ENCODE data around the gene ZC3HAV1.

Gene ZC3HAV1

GRCh38 chr7:139054101-139054500 lies 55.4 kb downstream of the ZC3HAV1 start:
- no peak for DNase-seq (ENCODE audit: low read depth)
- no peak overlapping the region for H3K4me3 ChIP-seq (ENCODE audit: low read depth, low read length)
- TF ChIP-seq, protein P1, sequence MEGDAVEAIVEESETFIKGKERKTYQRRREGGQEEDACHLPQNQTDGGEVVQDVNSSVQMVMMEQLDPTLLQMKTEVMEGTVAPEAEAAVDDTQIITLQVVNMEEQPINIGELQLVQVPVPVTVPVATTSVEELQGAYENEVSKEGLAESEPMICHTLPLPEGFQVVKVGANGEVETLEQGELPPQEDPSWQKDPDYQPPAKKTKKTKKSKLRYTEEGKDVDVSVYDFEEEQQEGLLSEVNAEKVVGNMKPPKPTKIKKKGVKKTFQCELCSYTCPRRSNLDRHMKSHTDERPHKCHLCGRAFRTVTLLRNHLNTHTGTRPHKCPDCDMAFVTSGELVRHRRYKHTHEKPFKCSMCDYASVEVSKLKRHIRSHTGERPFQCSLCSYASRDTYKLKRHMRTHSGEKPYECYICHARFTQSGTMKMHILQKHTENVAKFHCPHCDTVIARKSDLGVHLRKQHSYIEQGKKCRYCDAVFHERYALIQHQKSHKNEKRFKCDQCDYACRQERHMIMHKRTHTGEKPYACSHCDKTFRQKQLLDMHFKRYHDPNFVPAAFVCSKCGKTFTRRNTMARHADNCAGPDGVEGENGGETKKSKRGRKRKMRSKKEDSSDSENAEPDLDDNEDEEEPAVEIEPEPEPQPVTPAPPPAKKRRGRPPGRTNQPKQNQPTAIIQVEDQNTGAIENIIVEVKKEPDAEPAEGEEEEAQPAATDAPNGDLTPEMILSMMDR (IDR thresholded peaks at IDR 0.05; ENCODE audit: low read depth, low read length, missing control alignments), result no peak

DNA sequence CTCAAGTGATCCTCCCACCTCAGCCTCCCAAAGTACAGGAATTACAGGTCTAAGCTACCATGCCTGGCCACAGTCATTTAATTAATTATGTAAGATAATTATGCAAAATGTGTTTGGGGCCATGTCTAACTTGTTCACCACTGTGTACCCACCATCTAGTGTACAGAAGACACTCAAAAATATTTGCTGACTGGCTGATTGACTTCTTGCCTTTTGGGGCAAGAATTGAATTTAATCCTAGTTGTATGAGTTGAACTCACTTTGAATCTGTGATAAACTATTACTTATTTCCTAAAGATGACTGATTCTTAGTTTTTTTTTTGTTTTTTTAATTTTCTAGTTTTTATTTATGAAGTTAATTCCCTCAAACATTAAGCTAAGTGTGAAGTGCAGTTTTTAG lies 57.9 kb downstream of the ZC3HAV1 start:
- H3K4me3 ChIP-seq (ENCODE audit: low read depth, low read length), result no peak overlapping the region
- TF ChIP-seq, protein P1 (IDR thresholded peaks at IDR 0.05; ENCODE audit: low read depth, low read length, missing control alignments), result no peak
- no peak for DNase-seq (ENCODE audit: low read depth)

- no peak for DNase-seq (ENCODE audit: low read depth)
- H3K4me3 ChIP-seq (ENCODE audit: low read depth, low read length), result no peak overlapping the region
- TF ChIP-seq, protein P1 (IDR thresholded peaks at IDR 0.05; ENCODE audit: low read depth, low read length, missing control alignments), result no peak
Measured at GRCh38 chr7:139049936-139050335, 59.6 kb downstream of the ZC3HAV1 start.

DNA sequence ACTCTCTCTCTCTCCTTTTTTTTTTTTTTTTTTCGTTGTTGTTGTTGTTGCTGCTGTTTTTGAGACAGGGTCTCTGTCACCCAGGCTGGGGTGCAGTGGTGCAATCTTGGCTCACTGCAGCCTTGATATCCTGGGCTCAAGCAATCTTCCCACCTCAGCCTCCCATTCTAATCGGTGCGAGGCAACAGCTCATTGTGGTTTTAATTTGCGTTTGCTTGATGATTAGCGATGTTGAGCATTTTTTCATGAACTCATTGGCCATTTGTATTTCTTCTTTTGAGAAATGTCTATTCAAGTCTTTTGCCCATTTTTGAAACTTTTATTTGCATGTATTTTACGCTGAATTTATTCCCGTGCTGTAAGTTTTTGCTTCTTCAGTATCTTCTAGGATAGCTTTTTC lies 60.4 kb downstream of the ZC3HAV1 start:
- no peak overlapping the region for H3K4me3 ChIP-seq (ENCODE audit: low read depth, low read length)
- TF ChIP-seq, protein P1 (IDR thresholded peaks at IDR 0.05; ENCODE audit: low read depth, low read length, missing control alignments), result no peak
- no peak for DNase-seq (ENCODE audit: low read depth)

- TF ChIP-seq, protein P1 (IDR thresholded peaks at IDR 0.05; ENCODE audit: low read depth, low read length, missing control alignments), result no peak
- DNase-seq (ENCODE audit: low read depth), result no peak
- no peak overlapping the region for H3K4me3 ChIP-seq (ENCODE audit: low read depth, low read length)
Measured at GRCh38 chr7:139047970-139048369, 61.5 kb downstream of the ZC3HAV1 start.

DNA sequence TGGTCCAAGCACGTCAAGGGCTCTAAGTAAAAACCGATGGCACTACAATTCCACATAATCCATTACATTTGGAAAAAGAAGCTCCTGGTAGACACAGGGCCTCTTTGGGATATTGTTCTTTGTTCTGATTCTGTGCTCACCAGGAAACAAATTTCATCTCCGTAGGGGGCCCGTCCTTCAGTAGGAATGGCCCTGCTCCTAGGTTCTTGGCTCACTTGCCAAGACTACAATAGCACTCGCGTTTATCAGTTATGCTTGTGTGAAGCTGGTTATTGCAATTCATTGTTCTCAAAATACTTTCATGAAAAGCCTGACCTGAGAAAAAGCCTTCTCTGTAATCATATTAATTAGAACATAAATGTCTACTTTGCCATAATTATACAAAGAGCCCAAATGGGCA lies 63.4 kb downstream of the ZC3HAV1 start:
- TF ChIP-seq, protein P1 (IDR thresholded peaks at IDR 0.05; ENCODE audit: low read depth, low read length, missing control alignments), result no peak
- no peak overlapping the region for H3K4me3 ChIP-seq (ENCODE audit: low read depth, low read length)
- DNase-seq (ENCODE audit: low read depth), result no peak

All from GM12864 (cell line).